ENCODE results near the gene SRP14.

DNA sequence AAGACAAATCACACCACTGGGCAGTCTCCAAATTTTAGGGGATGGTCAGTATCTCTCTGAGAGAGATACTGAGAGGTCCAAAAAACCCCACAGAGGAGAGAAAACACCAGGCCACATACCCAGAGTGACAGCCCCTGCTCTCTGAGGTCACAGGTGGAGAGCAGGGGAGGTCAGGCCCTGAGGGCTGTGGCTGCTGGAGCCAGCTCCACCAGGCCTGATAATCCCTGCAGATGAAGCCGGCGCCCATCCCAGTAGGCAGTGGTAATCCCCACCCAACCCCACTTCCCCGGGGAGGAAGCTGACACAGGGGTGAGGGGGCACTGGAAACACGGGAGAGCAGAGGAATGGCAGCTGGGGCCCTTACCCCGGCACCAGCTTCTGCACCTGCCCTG is 31.2 kb upstream of the SRP14 start:
- TF ChIP-seq, protein P1, sequence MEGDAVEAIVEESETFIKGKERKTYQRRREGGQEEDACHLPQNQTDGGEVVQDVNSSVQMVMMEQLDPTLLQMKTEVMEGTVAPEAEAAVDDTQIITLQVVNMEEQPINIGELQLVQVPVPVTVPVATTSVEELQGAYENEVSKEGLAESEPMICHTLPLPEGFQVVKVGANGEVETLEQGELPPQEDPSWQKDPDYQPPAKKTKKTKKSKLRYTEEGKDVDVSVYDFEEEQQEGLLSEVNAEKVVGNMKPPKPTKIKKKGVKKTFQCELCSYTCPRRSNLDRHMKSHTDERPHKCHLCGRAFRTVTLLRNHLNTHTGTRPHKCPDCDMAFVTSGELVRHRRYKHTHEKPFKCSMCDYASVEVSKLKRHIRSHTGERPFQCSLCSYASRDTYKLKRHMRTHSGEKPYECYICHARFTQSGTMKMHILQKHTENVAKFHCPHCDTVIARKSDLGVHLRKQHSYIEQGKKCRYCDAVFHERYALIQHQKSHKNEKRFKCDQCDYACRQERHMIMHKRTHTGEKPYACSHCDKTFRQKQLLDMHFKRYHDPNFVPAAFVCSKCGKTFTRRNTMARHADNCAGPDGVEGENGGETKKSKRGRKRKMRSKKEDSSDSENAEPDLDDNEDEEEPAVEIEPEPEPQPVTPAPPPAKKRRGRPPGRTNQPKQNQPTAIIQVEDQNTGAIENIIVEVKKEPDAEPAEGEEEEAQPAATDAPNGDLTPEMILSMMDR (IDR thresholded peaks at IDR 0.05): no peak
- no peak for TF ChIP-seq POLR2A (IDR thresholded peaks at IDR 0.05)

All from adrenal gland (tissue), 5 donors.